Nephron progenitor cell (in vitro differentiated cells): ENCODE data around the gene ANP32A.
A peak's percentile ranks its signal among the peaks of the same experiment; 100 is the strongest.
"Not testable (repeated sequence)": the region's sequence is repeated elsewhere in the genome, so short reads cannot be mapped to it uniquely, and the experiment has no call there.

Source experiments
- DNase-seq: peaks from one replicate; pipeline ENCODE4 v3.0.0; 2021
- H3K27ac Mint-ChIP-seq: 2 replicates; pipeline ENCODE4 v1.8.0; 2021; ENCODE audit warnings: mild to moderate bottlenecking, moderate library complexity, mixed read lengths
- H3K27me3 Mint-ChIP-seq: 2 replicates; pipeline ENCODE4 v1.8.0; 2021; ENCODE audit warnings: mild to moderate bottlenecking, low read depth, mixed read lengths; ENCODE audit not compliant: poor library complexity
- H3K36me3 Mint-ChIP-seq: 2 replicates; pipeline ENCODE4 v1.8.0; 2021; ENCODE audit warnings: low read depth, mixed read lengths
- H3K4me1 Mint-ChIP-seq: 2 replicates; pipeline ENCODE4 v1.8.0; 2021; ENCODE audit warnings: mixed read lengths
- H3K4me3 Mint-ChIP-seq: 2 replicates; pipeline ENCODE4 v1.8.0; 2021; ENCODE audit warnings: mild to moderate bottlenecking, moderate library complexity, mixed read lengths
- H3K9me3 Mint-ChIP-seq: 2 replicates; pipeline ENCODE4 v1.8.0; 2021; ENCODE audit warnings: mild to moderate bottlenecking, moderate library complexity, mixed read lengths
- TF ChIP-seq, protein P1 (sequence below): fragments of 200-600 bp; sonication (generic); IDR thresholded peaks from 2 replicates; pipeline ENCODE4 v1.5.0; 2021; ENCODE audit warnings: antibody characterized with exemption

The ANP32A gene

DNA sequence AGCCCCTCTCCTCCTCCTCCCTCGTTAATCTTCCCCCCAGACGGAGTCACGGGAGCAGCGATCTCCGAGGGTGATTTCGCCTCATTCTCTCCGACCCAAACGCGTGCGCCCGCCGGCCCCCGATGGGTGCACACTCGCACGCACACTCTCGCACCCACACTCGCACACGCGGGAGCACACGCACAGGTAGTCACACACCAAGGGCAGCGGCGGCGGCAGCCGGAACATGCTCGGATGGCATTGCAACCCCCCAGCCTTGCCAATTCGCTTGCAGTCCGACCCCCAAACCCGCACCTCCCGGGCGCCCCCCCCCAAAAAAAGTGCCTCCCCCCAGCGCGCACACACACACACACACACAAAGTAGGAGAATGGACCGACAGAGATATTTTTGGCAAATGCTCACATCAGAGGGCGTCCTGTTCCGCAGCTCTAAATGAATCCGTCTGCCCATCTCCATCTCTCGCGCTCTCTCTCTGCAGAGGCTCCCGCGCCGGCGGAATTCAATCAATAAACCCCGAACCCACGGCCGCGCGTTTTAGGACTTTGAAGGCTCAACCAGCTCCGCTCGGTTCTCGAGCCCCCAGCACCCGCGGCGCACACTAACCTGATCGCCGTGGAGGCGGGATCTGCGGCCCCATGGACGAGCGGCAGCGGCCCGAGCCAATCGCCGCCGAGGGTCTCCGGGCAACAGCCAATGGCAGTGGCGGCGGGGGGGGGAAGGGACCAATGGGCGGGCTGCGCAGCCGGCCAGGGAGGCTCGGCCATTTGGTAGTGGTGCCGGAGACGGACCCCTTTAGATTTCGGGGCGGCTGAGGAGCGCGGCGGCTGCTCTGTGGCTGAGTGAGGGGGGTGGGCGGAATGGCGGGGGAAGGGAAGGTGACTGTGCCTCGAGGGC is at the start of gene ANP32A:
TSS of gene ANP32A (minus strand) at position 601 of the 895 bp plus-strand sequence. CDS start at position 457, 144 bp downstream.
- no peaks in the 10 kb centered on the region for H3K9me3 Mint-ChIP-seq
- H3K27me3 Mint-ChIP-seq, result peaks cover 3% of the 10 kb centered on the region
- DNase-seq, result peak; percentile 99
- TF ChIP-seq, protein P1, sequence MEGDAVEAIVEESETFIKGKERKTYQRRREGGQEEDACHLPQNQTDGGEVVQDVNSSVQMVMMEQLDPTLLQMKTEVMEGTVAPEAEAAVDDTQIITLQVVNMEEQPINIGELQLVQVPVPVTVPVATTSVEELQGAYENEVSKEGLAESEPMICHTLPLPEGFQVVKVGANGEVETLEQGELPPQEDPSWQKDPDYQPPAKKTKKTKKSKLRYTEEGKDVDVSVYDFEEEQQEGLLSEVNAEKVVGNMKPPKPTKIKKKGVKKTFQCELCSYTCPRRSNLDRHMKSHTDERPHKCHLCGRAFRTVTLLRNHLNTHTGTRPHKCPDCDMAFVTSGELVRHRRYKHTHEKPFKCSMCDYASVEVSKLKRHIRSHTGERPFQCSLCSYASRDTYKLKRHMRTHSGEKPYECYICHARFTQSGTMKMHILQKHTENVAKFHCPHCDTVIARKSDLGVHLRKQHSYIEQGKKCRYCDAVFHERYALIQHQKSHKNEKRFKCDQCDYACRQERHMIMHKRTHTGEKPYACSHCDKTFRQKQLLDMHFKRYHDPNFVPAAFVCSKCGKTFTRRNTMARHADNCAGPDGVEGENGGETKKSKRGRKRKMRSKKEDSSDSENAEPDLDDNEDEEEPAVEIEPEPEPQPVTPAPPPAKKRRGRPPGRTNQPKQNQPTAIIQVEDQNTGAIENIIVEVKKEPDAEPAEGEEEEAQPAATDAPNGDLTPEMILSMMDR, result no peak
- H3K4me3 Mint-ChIP-seq, result peak within 1 kb of the TSS; percentile 97
- H3K27ac Mint-ChIP-seq, result peak within 1 kb of the TSS; percentile 98
- H3K36me3 Mint-ChIP-seq, result peaks cover 8% of the 10 kb centered on the region
- peaks cover 44% of the 10 kb centered on the region for H3K4me1 Mint-ChIP-seq

DNA sequence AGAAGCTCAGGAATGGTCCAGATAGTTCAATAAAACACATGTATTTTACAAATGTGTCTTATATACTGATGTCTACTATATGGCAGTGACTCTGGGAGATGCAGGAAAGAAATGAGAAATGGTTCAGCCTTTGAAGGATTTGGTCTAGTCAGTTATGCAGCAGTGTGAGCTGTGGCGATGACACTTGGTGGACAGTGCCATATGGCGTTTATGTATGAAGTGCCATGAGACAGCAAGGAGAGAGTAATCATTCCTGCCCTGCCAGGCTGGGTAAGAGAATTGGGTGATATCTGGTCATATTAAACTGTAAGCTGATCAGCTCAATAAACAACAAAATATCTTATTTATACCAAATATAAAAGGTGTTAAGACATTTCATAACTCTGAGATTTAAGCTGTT is 47.6 kb upstream of the ANP32A start:
- Mint-ChIP-seq H3K36me3 (peaks cover 6% of the 10 kb centered on the region), H3K27ac (no peak overlapping the region), H3K9me3 (peaks cover 12% of the 10 kb centered on the region), H3K4me1 (peaks cover 6% of the 10 kb centered on the region), H3K27me3 (no peaks in the 10 kb centered on the region), H3K4me3 (no peak overlapping the region)
- DNase-seq, result no peak
- TF ChIP-seq, protein P1, result no peak

DNA sequence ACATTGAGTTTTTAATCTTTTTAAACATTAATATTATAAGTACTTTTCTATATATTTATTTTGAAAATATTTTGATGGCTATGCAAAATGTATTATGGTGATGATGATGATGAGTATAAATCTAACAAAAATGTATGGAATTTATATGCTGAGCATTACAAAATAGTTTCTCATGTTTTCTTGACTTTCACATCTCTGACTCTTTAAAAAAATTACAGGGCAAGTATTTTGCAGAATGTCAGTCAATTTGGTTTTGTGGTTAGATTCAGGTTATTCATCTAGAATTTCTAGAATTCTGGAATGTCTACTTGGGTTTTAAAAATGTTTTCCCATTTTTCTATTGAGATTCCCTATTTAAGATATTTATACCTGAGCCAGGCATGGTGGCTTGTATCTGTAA is 41.7 kb upstream of the ANP32A start:
- DNase-seq, result no peak
- Mint-ChIP-seq H3K9me3 (peaks cover 48% of the 10 kb centered on the region), H3K4me3 (no peak overlapping the region), H3K27ac (no peak overlapping the region), H3K36me3 (peaks cover 12% of the 10 kb centered on the region), H3K27me3 (peaks cover 5% of the 10 kb centered on the region), H3K4me1 (no peaks in the 10 kb centered on the region)
- TF ChIP-seq, protein P1, result no peak

- Mint-ChIP-seq H3K9me3 (peaks cover 68% of the 10 kb centered on the region), H3K36me3 (peaks cover 11% of the 10 kb centered on the region)
- H3K4me1 Mint-ChIP-seq, H3K4me3 Mint-ChIP-seq, H3K27ac Mint-ChIP-seq, H3K27me3 Mint-ChIP-seq, DNase-seq: not testable (repeated sequence)
Observed at GRCh38 chr15:68858666-68859065, 38.0 kb upstream of the ANP32A start.

GRCh38 chr15:68857443-68857842 is 36.7 kb upstream of the ANP32A start:
- not testable (repeated sequence) for H3K27me3 Mint-ChIP-seq, DNase-seq, H3K27ac Mint-ChIP-seq, H3K4me3 Mint-ChIP-seq, H3K4me1 Mint-ChIP-seq
- Mint-ChIP-seq H3K9me3 (peaks cover 61% of the 10 kb centered on the region), H3K36me3 (peaks cover 11% of the 10 kb centered on the region)

- Mint-ChIP-seq H3K4me1 (peaks cover 7% of the 10 kb centered on the region), H3K27ac (no peak overlapping the region), H3K36me3 (peaks cover 5% of the 10 kb centered on the region), H3K4me3 (no peak overlapping the region), H3K9me3 (peaks cover 29% of the 10 kb centered on the region), H3K27me3 (peaks cover 16% of the 10 kb centered on the region)
- TF ChIP-seq, protein P1, result no peak
- DNase-seq, result no peak
Observed at GRCh38 chr15:68852461-68852860, 31.8 kb upstream of the ANP32A start.

- H3K4me3 Mint-ChIP-seq, result no peak overlapping the region
- no peak overlapping the region for H3K27ac Mint-ChIP-seq
- TF ChIP-seq, protein P1, result no peak
- peaks cover 7% of the 10 kb centered on the region for H3K4me1 Mint-ChIP-seq
- H3K27me3 Mint-ChIP-seq, result peaks cover 16% of the 10 kb centered on the region
- H3K9me3 Mint-ChIP-seq, result peaks cover 24% of the 10 kb centered on the region
- peaks cover 5% of the 10 kb centered on the region for H3K36me3 Mint-ChIP-seq
- no peak for DNase-seq
Observed at GRCh38 chr15:68851971-68852370, 31.3 kb upstream of the ANP32A start.
